GM18508 (cell line): ENCODE measurements around the gene SSR4.
A peak's percentile ranks its signal among the peaks of the same experiment; 100 is the strongest.
"Not testable (repeated sequence)": the region's sequence is repeated elsewhere in the genome, so short reads cannot be mapped to it uniquely, and the experiment has no call there.

Source experiments
- ATAC-seq: cut with Tn5 transposase; IDR thresholded peaks from one replicate; pipeline ENCODE4 v1.9.1; 2021; ENCODE audit warnings: moderate number of reproducible peaks; ENCODE audit not compliant: insufficient read depth, unreplicated experiment

Gene SSR4

GRCh38 chrX:153794018-153794896, at the start of gene SSR4, which contains the start of gene IDH3G:
Gene SSR4 (plus strand): TSS chrX:153794668. CDS start chrX:153794688, 20 bp downstream.
Gene IDH3G (minus strand): TSS chrX:153794375. CDS start chrX:153794326, 49 bp downstream.
- peak; percentile 61 for ATAC-seq

DNA sequence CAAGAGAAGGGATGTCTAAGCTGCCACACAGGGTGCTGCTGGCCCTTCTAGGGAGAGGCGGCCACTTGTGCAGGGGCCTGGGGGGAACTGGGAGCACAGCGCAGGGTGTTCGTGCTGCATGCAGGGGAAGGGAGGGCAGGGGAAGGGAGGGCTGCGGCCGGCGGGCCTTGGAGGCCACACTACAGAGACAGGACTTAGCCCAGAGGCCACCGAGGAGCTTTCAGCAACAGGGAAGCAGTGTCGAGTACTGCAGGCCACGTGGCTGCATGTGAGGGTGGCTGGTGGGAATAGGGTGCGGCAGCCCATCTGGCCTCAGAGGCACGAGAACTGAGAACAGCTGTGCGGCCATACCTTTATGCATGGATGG, 49.4 kb upstream of the SSR4 start:
- not testable (repeated sequence) for ATAC-seq

DNA sequence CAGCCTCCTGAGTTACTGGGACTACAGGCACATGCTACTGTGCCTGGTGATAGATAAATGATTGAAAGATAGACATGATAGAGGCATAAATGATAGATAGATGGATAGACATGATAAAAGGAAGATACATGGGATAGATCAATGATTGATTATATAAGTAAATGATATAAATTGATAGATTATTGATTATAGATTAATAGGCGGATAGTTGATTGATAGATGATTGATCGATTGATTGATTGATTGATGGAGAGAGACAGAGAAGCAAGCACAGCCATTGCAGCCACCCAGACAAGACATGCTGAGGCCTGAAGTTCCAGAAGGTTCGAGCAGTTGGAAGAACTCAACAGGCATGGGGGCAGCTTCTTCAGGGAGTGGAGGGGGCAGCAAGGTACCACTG, 48.1 kb upstream of the SSR4 start:
- no peak for ATAC-seq

DNA sequence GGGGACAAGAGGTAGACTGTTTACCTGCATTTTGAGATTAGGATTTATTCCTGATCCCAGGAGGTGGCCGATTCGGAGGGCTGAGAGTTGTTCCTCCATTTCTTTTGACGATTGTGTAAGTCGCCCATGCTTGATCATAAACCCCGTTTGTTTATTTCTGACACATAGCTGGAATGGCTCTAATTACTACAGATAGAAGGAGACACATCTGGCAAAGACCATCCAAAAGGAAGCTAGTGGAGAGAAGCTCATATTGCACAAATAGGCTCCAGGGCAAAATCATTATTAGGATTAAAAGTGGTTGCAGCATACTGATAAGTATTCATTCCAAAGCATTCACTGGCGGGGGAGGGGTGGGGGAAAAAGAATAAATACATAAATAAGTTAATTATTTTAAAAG, 47.5 kb upstream of the SSR4 start:
- ATAC-seq, result not testable (repeated sequence)

DNA sequence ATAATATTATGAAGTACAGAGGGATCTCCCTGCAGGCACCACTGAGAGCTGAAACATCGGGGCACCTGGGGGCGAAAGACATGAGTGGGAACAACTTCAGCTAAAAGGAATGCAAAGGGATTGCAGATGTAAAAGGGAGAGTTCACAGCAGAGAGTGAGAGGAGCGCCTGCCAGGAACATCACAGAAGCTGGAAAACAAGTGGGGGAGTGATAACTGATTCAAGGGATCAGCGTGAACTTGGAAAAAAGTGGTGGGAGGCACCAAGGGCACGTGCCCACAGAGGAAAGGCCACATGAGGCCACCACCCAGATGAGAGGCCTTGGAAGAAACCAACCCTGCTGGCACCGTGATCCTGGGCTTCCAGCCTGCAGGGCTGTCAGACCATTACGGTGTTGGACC, 45.5 kb upstream of the SSR4 start:
- not testable (repeated sequence) for ATAC-seq

- ATAC-seq, result no peak
These were observed 44.2 kb upstream of the SSR4 start for GRCh38 chrX:153750127-153750774.

DNA sequence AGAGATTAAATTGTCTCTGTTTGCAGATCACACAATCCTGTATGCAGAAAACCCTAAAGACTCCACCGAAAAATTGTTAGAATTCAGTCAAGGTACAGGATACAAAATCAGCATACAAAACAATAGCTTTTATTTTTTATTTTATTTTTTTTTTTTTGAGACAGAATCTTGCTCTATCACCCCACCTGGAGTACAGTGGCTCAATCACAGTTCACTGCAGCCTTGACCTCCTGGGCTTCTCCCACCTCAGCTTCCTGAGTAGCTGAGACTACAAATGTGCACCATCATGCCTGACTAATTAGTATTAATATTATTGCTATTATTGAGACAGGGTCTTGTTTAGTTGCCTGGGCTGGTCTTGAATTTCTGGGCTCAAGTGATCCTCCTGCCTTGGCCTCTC, 39.3 kb upstream of the SSR4 start:
- no peak for ATAC-seq

- ATAC-seq, result no peak
These were observed 32.6 kb upstream of the SSR4 start for GRCh38 chrX:153761863-153762262.

- ATAC-seq, result no peak
These were observed 31.8 kb upstream of the SSR4 start for GRCh38 chrX:153762626-153763173.

DNA sequence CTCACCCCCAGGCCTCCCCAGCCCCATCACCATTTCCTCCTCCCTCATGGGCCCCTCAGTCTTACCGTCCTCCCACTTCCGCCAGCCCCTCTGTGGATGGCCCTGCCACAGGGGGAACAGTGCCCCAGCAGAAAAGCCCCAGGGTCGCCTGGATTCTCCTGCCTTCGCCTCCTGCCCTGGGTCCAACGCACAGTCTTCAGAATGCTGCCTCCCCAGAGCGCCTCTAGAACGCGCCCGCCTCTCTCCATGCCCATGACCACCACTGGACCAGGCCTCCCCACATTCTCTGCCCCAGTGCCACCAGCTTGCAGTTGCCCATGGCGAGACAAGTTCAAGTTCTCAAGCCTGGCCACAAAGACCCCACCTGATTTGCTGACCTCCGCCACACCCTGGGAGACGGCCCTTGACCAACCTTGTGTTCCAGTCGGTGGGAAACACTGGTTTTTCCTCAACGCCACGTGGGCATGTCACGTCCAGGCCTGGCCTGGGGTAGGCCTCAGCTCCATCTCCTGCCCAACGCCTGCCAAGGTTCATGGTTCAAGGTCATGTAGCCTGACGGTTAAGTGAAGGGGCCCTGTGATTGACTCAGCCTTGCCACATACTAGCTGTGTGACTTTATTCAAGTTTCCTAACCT, 31.1 kb upstream of the SSR4 start:
- ATAC-seq, result no peak

- ATAC-seq, result no peak
These were observed 30.3 kb upstream of the SSR4 start, which contains the start of gene PLXNB3 for GRCh38 chrX:153763989-153764755. Gene PLXNB3 (plus strand): TSS chrX:153764249. CDS start chrX:153765536, 1,287 bp downstream.

DNA sequence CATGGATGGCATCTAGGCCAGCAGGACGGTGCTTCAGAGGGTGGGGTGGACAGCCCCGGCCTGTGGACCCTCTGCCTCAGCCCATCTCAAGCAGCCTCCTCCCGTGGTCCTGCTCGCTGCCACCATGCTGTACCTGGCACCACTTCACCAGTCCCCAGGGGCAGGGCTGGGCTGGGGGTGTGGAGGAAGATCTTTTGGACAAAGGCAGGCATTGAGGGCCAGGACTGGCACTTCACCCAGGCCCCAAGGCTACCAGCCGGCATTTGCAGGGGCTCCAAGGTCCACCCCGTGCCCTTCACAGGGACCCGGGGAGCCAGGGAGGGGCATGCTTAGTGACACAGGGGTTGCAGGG, 29.7 kb upstream of the SSR4 start:
- ATAC-seq, result no peak

GRCh38 chrX:153765138-153766079, 29.1 kb upstream of the SSR4 start:
- ATAC-seq, result no peak

DNA sequence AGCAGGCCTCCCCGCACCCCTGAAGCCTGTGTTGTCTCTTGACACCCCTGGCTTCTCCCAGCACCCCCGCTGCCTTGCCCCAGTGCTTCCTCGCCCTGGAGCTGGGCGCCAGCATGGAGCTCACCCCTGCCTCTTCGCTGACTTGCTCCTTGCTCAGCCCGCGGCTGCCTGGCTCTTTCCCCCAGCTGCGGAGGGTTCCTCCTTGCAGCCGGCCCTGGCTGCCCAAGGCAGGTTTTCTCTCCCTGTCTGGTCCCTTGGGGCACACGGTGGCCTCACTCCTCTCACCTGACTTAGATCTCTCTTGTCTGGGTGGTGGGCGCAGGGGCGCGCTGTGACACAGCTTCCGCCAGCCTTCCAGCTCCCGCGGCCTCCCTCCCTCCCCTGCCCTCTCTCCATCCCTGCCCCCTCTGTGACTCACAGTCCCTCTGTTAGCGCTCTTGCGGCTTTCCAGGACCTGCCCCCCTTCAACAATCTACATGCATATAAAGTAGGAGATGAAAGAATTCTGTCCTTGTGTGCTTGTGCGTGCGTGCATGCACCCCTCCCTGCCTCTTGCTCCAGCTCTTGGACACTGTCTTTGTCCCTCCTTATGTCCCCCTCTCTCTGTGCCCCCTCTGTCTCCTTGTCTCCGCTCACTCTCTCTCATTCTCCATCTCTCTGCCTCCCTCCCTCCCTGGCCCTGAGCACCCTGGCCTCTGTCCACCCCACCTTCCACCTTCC, 28.2 kb upstream of the SSR4 start:
- no peak for ATAC-seq

DNA sequence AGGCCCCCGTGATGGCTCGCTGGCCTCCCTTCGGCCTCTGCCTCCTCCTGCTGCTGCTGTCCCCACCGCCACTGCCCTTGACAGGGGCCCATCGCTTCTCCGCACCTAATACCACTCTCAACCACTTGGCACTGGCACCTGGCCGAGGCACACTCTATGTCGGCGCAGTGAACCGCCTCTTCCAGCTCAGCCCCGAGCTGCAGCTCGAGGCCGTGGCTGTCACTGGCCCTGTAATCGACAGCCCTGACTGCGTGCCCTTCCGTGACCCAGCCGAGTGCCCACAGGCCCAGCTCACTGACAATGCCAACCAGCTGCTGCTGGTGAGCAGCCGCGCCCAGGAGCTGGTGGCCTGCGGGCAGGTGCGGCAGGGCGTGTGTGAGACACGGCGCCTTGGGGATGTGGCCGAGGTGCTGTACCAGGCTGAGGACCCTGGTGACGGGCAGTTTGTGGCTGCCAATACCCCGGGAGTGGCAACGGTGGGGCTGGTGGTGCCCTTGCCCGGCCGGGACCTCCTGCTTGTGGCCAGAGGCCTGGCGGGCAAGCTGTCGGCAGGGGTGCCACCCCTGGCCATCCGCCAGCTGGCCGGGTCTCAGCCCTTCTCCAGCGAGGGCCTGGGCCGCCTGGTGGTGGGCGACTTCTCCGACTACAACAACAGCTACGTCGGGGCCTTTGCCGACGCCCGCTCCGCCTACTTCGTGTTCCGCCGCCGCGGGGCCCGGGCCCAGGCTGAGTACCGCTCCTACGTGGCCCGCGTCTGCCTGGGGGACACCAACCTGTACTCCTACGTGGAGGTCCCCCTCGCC, 27.4 kb upstream of the SSR4 start:
- ATAC-seq, result no peak

DNA sequence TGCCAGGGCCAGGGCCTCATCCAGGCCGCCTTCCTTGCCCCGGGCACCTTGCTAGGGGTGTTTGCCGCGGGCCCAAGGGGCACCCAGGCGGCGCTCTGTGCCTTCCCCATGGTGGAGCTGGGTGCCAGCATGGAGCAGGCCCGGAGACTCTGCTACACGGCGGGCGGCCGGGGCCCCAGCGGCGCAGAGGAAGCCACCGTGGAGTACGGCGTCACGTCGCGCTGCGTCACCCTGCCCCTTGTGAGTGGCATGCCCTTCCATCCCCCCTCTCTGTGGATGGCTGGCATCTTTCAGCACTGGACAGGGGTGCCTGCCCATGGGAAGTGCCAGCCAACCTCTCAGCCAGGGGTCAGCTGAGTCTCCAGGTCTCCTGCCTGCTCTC, 26.8 kb upstream of the SSR4 start:
- no peak for ATAC-seq

DNA sequence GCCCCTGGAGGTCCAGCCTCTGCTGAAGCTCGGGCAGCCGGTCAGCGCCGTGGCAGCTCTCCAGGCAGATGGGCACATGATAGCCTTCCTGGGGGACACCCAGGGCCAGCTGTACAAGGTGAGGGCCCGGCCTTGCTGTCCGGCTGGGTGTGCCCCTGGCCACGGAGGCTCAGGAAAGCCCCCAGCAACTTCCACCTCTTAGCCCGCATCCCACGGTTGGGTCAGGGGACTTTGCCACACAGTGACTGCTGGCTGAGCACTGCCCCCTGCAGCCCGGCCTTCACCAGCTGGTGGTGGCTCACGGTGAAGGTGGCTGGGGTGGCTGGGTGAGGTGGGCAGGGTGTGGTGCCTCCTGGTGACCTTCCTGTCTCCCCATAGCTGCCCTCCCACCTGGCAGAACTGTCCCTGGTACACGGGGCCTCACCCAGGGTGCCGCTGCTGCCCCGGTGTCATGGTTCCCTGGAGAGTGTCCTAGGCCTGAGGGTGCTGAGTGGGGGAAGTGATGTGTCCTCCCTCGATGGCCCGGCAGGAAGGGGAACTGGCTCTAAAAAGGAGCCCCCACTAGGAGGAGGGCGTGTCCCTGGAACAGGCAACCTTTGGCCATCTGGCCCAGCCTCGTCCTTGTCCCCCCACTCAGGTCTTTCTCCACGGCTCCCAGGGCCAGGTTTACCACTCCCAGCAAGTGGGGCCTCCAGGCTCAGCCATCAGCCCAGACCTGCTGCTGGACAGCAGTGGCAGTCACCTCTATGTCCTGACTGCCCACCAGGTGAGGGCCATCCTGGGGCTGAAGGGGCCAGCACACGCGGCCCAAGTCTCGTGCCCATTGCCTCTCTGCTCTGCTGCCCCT, 25.9 kb upstream of the SSR4 start:
- no peak for ATAC-seq
